HepG2 (cell line): ENCODE results near the gene UTP25. TPM values are rescaled to one million over a fixed set of nuclear protein-coding genes. Genes with fewer than 3 reads are reported as not detected.

ENCODE experiments used
- ATAC-seq: fragments of 200-7000 bp; cut with Tn5 transposase; 3 replicates; pipeline ENCODE4 v1.9.1; 2020; ENCODE audit warnings: mild to moderate bottlenecking, moderate library complexity
- BruUV-seq: library from RNA; stranded (reverse); fragments of 400-500 nt; replicated peaks from 2 replicates; lab custom pipeline; 2021; lab: Mats Ljungman, UMichigan
- CTCF ChIA-PET: fragments of 300-600 bp; formaldehyde crosslinking; extraction: SDS; loops from one replicate; lab custom pipeline; 2021; ENCODE audit warnings: low total read pairs, inconsistent platforms, low intra/inter-chr PET ratio; lab: Yijun Ruan, JAX
- POLR2A ChIA-PET: fragments of 350-600 bp; sonication (Branson Sonifier 250); formaldehyde crosslinking; loops from one replicate; lab custom pipeline; 2020; ENCODE audit warnings: antibody characterized with exemption, inconsistent platforms; lab: Yijun Ruan, JAX
- DNase-seq: peaks from one replicate; pipeline ENCODE4 v3.0.0-alpha.2; 2015; ENCODE audit warnings: low spot score
- FAIRE-seq: peaks from 3 replicates; lab custom pipeline; 2011; peaks lifted over from hg19 to GRCh38; lab: Jason Lieb, UNC
- H2AFZ ChIP-seq: one replicate; pipeline ENCODE4 v1.6.1; 2011; ENCODE audit warnings: low read length, inconsistent platforms
- H3K27ac ChIP-seq: fragments of 300-600 bp; 3 replicates; pipeline ENCODE4 v1.8.0; 2011; ENCODE audit warnings: mixed run types, mild to moderate bottlenecking, mixed read lengths, low read length, inconsistent platforms; ENCODE audit not compliant: insufficient read depth; ENCODE audit errors: extremely low read length
- H3K27me3 ChIP-seq, 2 experiments: fragments of 200-600 bp in 1 of 2; 2 replicates in 1 of 2; 3 replicates in 1 of 2; pipeline versions ENCODE4 v1.6.0 to v1.8.0; 2011; ENCODE audit warnings: low read length in 2 of 2, mild to moderate bottlenecking in 2 of 2, moderate library complexity in 2 of 2, inconsistent platforms in 1 of 2; ENCODE audit not compliant: insufficient read depth in 2 of 2, control insufficient read depth in 1 of 2
- H3K36me3 ChIP-seq, 2 experiments: fragments of 200-600 bp in 1 of 2; replicated peaks in 1 of 2; 2 replicates in 1 of 2; 3 replicates in 1 of 2; pipeline versions ENCODE4 v1.5.1 to v1.8.0; 2011; ENCODE audit warnings: low read length in 2 of 2, inconsistent platforms in 1 of 2; ENCODE audit not compliant: insufficient read depth in 2 of 2, control insufficient read depth in 1 of 2
- H3K4me1 ChIP-seq: 2 replicates; pipeline ENCODE4 v1.5.1; 2012; ENCODE audit warnings: low read length, inconsistent platforms; ENCODE audit not compliant: insufficient read depth
- H3K4me2 ChIP-seq: 2 replicates; pipeline ENCODE4 v1.6.0; 2011; ENCODE audit warnings: low read depth, low read length, inconsistent platforms
- H3K4me3 ChIP-seq, 3 experiments: fragments of 200-600 bp in 1 of 3; sonication (generic), shearing (Covaris generic) in 1 of 3; replicated peaks in 1 of 3; 2 replicates each; pipeline ENCODE4 v1.5.1; 2011 to 2016; ENCODE audit warnings: low read length in 3 of 3, inconsistent platforms in 2 of 3, low read depth in 2 of 3, mild to moderate bottlenecking in 2 of 3, control low read depth in 1 of 3, mixed read lengths in 1 of 3; ENCODE audit not compliant: insufficient read depth in 1 of 3
- H3K79me2 ChIP-seq: one replicate; pipeline ENCODE4 v1.6.1; 2011; ENCODE audit warnings: low read length, inconsistent platforms; ENCODE audit not compliant: insufficient read depth
- H3K9ac ChIP-seq: 2 replicates; pipeline ENCODE4 v1.6.0; 2011; ENCODE audit warnings: mild to moderate bottlenecking, low read depth, low read length, inconsistent platforms; ENCODE audit not compliant: insufficient read depth
- H3K9me3 ChIP-seq: 2 replicates; pipeline ENCODE4 v1.5.1; 2012; ENCODE audit warnings: mild to moderate bottlenecking, low read length
- H4K20me1 ChIP-seq: 2 replicates; pipeline ENCODE4 v1.6.0; 2011; ENCODE audit warnings: inconsistent platforms, mild to moderate bottlenecking, low read length, moderate library complexity; ENCODE audit not compliant: insufficient read depth
- ATF1 ChIP-seq: IDR thresholded peaks from 2 replicates; pipeline ENCODE4 v1.6.1; 2016; ENCODE audit warnings: mild to moderate bottlenecking, control low read depth
- CEBPG ChIP-seq: IDR thresholded peaks from 2 replicates; pipeline ENCODE4 v1.6.1; 2016
- EEA1 ChIP-seq: sonication (generic); formaldehyde crosslinking; IDR thresholded peaks from 2 replicates; pipeline ENCODE4 v1.5.1; 2020; ENCODE audit warnings: mild to moderate bottlenecking, missing genetic modification reagents, borderline replicate concordance
- FLYWCH1 ChIP-seq: sonication (generic); formaldehyde crosslinking; IDR thresholded peaks from 2 replicates; pipeline ENCODE4 v1.8.1; 2023; ENCODE audit warnings: mild to moderate bottlenecking, missing genetic modification reagents
- HOXA3 ChIP-seq: sonication (generic); formaldehyde crosslinking; IDR thresholded peaks from 2 replicates; pipeline ENCODE4 v1.5.0; 2020; ENCODE audit warnings: missing genetic modification reagents
- ISL2 ChIP-seq: sonication (generic); formaldehyde crosslinking; IDR thresholded peaks from 2 replicates; pipeline ENCODE4 v1.5.0; 2020; ENCODE audit warnings: missing genetic modification reagents
- ZC3H13 ChIP-seq: sonication (generic); formaldehyde crosslinking; IDR thresholded peaks from 2 replicates; pipeline ENCODE4 v1.8.1; 2023; ENCODE audit warnings: mild to moderate bottlenecking, missing genetic modification reagents, moderate library complexity
- ZFP41 ChIP-seq: sonication (generic); formaldehyde crosslinking; IDR thresholded peaks from 2 replicates; pipeline ENCODE4 v1.4.0; 2020; ENCODE audit warnings: mild to moderate bottlenecking, missing genetic modification reagents, borderline replicate concordance
- ZNF431 ChIP-seq: sonication (generic); formaldehyde crosslinking; IDR thresholded peaks from 2 replicates; pipeline ENCODE4 v1.9.0; 2022; ENCODE audit warnings: missing genetic modification reagents, low read depth, mild to moderate bottlenecking, borderline replicate concordance
- ZNF570 ChIP-seq: sonication (generic); formaldehyde crosslinking; IDR thresholded peaks from 2 replicates; pipeline ENCODE4 v1.4.0; 2020; ENCODE audit warnings: mild to moderate bottlenecking, missing genetic modification reagents, borderline replicate concordance
- WGBS: methylation state at CpG from one replicate; pipeline ENCODE4 v1.1.6; 2017; ENCODE audit warnings: low lambda C conversion rate; 5-methylcytosine and 5-hydroxymethylcytosine counted together
- in situ Hi-C: cut with HindIII; loops from 2 replicates; pipeline ENCODE4 v1.10.0; 2017; ENCODE audit warnings: low pct_unique_long_range_greater_than_20kb; ENCODE audit not compliant: extremely low pct_ligation_motif_present
- intact Hi-C: fragments of 100-400 bp; cut with micrococcal nuclease; formaldehyde crosslinking; loops from one replicate; pipeline ENCODE4 v1.10.0; 2022; ENCODE audit not compliant: unreplicated experiment
- polyA plus RNA-seq, 8 experiments: library from polyadenylated mRNA; depleted of rRNA in 3 of 8; stranded (reverse) in 7 of 8; unstranded in 1 of 8; fragments of >200 nt; fragmentation: Illumina TruSeq in 4 of 8; extraction: Trizol in 4 of 8; gene quantifications; 2 replicates each; pipeline versions ENCODE4 v1.2.1 to v1.2.3, GENCODE V29; 2011 to 2016; ENCODE audit warnings: low read depth in 4 of 8, missing spikeins in 1 of 8, mixed read lengths in 1 of 8; ENCODE audit not compliant: insufficient read depth in 1 of 8
- total RNA-seq, 5 experiments: library from RNA; depleted of rRNA; stranded (reverse); fragments of >200 nt; fragmentation: Illumina TruSeq; extraction: Trizol; gene quantifications; 2 replicates each; pipeline ENCODE4 v1.2.3, GENCODE V29; 2016; ENCODE audit warnings: low read depth in 1 of 5
- TF ChIP-seq, protein P1 (sequence below): sonication (generic); formaldehyde crosslinking; IDR thresholded peaks from 2 replicates; pipeline ENCODE4 v1.5.1; 2020; ENCODE audit warnings: mild to moderate bottlenecking, missing genetic modification reagents, moderate library complexity
- TF ChIP-seq, protein P2 (sequence below): sonication (generic); formaldehyde crosslinking; IDR thresholded peaks from 2 replicates; pipeline ENCODE4 v1.4.0; 2020; ENCODE audit warnings: missing genetic modification reagents
- TF ChIP-seq, protein P3 (sequence below): sonication (generic); formaldehyde crosslinking; IDR thresholded peaks from 2 replicates; pipeline ENCODE4 v1.8.1; 2022; ENCODE audit warnings: mild to moderate bottlenecking, missing genetic modification reagents

The UTP25 gene
- total and polyA plus RNA-seq, 2 of the 13 experiments (the other 11 are each of a cell fraction or from before 2014, with no cell fraction given): 4.8 to 5.7 TPM

DNA sequence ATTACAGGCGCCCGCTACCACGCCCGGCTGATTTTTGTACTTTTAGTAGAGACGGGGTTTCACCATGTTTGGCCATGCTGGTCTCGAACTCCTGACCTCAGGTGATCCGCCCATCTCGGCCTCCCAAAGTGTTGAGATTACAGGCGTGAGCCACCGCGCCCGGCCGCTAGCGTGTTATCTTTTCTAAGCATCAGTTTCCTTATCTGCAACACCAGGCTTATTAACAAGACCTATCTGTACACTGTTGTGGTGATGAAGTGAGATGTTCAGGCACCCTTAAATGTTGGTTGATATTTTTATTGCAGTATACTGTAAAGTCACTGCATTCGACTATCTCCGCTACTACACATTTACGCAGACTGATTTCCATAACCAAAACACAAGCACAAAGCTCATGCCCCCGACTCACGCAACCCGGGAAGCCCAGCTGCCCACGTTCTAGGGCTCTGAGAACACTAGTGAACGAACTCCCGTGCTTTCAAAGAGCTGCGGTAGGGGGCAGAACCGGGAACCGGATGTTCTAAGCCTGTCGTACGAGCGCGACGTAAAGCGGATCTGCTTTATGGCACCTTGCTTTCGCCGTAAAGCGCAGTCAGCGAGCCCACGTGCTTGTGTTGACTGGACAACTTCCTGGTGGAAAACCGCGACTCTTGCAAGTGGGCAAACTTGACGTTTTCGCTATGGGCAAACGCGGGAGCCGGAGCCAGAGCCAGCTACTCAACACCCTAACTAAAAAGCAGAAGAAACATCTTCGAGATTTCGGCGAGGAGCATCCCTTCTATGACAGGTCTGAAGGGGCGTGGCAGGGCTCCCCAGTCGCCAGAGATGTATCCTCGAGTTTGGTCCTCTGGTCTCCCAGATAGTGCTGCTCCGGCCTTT is at the start of gene UTP25 (continued):
- TF ChIP-seq, protein P1, sequence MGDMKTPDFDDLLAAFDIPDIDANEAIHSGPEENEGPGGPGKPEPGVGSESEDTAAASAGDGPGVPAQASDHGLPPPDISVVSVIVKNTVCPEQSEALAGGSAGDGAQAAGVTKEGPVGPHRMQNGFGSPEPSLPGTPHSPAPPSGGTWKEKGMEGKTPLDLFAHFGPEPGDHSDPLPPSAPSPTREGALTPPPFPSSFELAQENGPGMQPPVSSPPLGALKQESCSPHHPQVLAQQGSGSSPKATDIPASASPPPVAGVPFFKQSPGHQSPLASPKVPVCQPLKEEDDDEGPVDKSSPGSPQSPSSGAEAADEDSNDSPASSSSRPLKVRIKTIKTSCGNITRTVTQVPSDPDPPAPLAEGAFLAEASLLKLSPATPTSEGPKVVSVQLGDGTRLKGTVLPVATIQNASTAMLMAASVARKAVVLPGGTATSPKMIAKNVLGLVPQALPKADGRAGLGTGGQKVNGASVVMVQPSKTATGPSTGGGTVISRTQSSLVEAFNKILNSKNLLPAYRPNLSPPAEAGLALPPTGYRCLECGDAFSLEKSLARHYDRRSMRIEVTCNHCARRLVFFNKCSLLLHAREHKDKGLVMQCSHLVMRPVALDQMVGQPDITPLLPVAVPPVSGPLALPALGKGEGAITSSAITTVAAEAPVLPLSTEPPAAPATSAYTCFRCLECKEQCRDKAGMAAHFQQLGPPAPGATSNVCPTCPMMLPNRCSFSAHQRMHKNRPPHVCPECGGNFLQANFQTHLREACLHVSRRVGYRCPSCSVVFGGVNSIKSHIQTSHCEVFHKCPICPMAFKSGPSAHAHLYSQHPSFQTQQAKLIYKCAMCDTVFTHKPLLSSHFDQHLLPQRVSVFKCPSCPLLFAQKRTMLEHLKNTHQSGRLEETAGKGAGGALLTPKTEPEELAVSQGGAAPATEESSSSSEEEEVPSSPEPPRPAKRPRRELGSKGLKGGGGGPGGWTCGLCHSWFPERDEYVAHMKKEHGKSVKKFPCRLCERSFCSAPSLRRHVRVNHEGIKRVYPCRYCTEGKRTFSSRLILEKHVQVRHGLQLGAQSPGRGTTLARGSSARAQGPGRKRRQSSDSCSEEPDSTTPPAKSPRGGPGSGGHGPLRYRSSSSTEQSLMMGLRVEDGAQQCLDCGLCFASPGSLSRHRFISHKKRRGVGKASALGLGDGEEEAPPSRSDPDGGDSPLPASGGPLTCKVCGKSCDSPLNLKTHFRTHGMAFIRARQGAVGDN (CRISPR knock-in tag): peak; percentile 92
- TF ChIP-seq ATF1 (CRISPR knock-in tag) (peak; percentile 33; the same call in 1 of the 2 replicates), EEA1 (CRISPR knock-in tag) (no peak), HOXA3 (CRISPR knock-in tag) (peak; percentile 59; the same call in 1 of the 2 replicates), FLYWCH1 (CRISPR knock-in tag) (no peak), ZNF431 (CRISPR knock-in tag) (no peak), ZNF570 (no peak)
- TF ChIP-seq, all 625 proteins: peak for 205

- FAIRE-seq: no peak
- TF ChIP-seq, protein P2, sequence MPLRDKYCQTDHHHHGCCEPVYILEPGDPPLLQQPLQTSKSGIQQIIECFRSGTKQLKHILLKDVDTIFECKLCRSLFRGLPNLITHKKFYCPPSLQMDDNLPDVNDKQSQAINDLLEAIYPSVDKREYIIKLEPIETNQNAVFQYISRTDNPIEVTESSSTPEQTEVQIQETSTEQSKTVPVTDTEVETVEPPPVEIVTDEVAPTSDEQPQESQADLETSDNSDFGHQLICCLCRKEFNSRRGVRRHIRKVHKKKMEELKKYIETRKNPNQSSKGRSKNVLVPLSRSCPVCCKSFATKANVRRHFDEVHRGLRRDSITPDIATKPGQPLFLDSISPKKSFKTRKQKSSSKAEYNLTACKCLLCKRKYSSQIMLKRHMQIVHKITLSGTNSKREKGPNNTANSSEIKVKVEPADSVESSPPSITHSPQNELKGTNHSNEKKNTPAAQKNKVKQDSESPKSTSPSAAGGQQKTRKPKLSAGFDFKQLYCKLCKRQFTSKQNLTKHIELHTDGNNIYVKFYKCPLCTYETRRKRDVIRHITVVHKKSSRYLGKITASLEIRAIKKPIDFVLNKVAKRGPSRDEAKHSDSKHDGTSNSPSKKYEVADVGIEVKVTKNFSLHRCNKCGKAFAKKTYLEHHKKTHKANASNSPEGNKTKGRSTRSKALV (CRISPR knock-in tag): no peak
- TF ChIP-seq ZC3H13 (no peak), CEBPG (CRISPR knock-in tag) (no peak), ISL2 (no peak), ZFP41 (CRISPR knock-in tag) (no peak)
- TF ChIP-seq, protein P3, sequence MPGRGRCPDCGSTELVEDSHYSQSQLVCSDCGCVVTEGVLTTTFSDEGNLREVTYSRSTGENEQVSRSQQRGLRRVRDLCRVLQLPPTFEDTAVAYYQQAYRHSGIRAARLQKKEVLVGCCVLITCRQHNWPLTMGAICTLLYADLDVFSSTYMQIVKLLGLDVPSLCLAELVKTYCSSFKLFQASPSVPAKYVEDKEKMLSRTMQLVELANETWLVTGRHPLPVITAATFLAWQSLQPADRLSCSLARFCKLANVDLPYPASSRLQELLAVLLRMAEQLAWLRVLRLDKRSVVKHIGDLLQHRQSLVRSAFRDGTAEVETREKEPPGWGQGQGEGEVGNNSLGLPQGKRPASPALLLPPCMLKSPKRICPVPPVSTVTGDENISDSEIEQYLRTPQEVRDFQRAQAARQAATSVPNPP (CRISPR knock-in tag): no peak
These were observed 49.7 kb upstream of the UTP25 start for GRCh38 chr1:209778102-209778501.

More at GRCh38 chr1:209778102-209778501, 49.7 kb upstream of the UTP25 start:
- H3K9ac ChIP-seq: no peak overlapping the region
- no peaks in the 10 kb centered on the region for H3K9me3 ChIP-seq
- ATAC-seq (no peak), DNase-seq (no peak)
- WGBS: 20% methylated on average over 1 of the region's 1 CpG
- no peaks in the 10 kb centered on the region for H3K79me2 ChIP-seq
- H2AFZ ChIP-seq: no peak overlapping the region
- ChIA-PET CTCF (no interaction called here), POLR2A (no interaction called here)
- no TSS peak for BruUV-seq
- H3K4me2 ChIP-seq: no peak overlapping the region
- H3K4me1 ChIP-seq: no peaks in the 10 kb centered on the region
- no peaks in the 10 kb centered on the region for H3K27me3 ChIP-seq
- in situ Hi-C loops: no loop called here
- H4K20me1 ChIP-seq: no peaks in the 10 kb centered on the region
- H3K4me3 ChIP-seq: no peak overlapping the region
- H3K36me3 ChIP-seq: no peaks in the 10 kb centered on the region
- no peak overlapping the region for H3K27ac ChIP-seq
- intact Hi-C loops: no loop called here
